GM18870 (cell line): ENCODE measurements around the gene NOP16.

ENCODE experiments used
- ATAC-seq: cut with Tn5 transposase; IDR thresholded peaks from one replicate; pipeline ENCODE4 v1.9.1; 2021; ENCODE audit warnings: moderate library complexity; ENCODE audit not compliant: unreplicated experiment

NOP16 gene

GRCh38 chr5:176361437-176362232 is 26.8 kb downstream of the NOP16 start, which contains the start of gene KIAA1191:
TSS of gene KIAA1191 (minus strand) at chr5:176361764. CDS start at chr5:176359508, 2,256 bp downstream.
- ATAC-seq, result peak; percentile 82

- ATAC-seq, result no peak
Observed at GRCh38 chr5:176360894-176361436, 27.4 kb downstream of the NOP16 start.

GRCh38 chr5:176359658-176360057 is 28.7 kb downstream of the NOP16 start:
- no peak for ATAC-seq

GRCh38 chr5:176356179-176356566 is 32.2 kb downstream of the NOP16 start:
- ATAC-seq, result no peak

- ATAC-seq, result no peak
Observed at GRCh38 chr5:176355400-176356178, 32.8 kb downstream of the NOP16 start.

- no peak for ATAC-seq
Observed at GRCh38 chr5:176353533-176353932, 34.9 kb downstream of the NOP16 start.

GRCh38 chr5:176352116-176352878 is 36.1 kb downstream of the NOP16 start:
- no peak for ATAC-seq

- ATAC-seq, result no peak
Observed at GRCh38 chr5:176350416-176350815, 38.0 kb downstream of the NOP16 start.

- no peak for ATAC-seq
Observed at GRCh38 chr5:176342766-176343458, 45.5 kb downstream of the NOP16 start.

GRCh38 chr5:176342158-176342483 is 46.3 kb downstream of the NOP16 start:
- ATAC-seq, result no peak

GRCh38 chr5:176341325-176342157 is 46.9 kb downstream of the NOP16 start:
- no peak for ATAC-seq

- ATAC-seq, result no peak
Observed at GRCh38 chr5:176339304-176339703, 49.1 kb downstream of the NOP16 start.

- no peak for ATAC-seq
Observed at GRCh38 chr5:176337913-176338312, 50.5 kb downstream of the NOP16 start.

- no peak for ATAC-seq
Observed at GRCh38 chr5:176334031-176334770, 54.2 kb downstream of the NOP16 start.
